ENCODE measurements around the gene RTN1.

RTN1 gene

GRCh38 chr14:59811073-59811472 lies 59.5 kb downstream of the RTN1 start:
- DNase-seq (ENCODE audit: insufficient read length, low spot score) (no peak), FAIRE-seq (no peak)

- DNase-seq (ENCODE audit: insufficient read length, low spot score) = no peak
- peak; percentile 78 for FAIRE-seq
Observed at GRCh38 chr14:59803052-59803540, 67.5 kb downstream of the RTN1 start.

DNA sequence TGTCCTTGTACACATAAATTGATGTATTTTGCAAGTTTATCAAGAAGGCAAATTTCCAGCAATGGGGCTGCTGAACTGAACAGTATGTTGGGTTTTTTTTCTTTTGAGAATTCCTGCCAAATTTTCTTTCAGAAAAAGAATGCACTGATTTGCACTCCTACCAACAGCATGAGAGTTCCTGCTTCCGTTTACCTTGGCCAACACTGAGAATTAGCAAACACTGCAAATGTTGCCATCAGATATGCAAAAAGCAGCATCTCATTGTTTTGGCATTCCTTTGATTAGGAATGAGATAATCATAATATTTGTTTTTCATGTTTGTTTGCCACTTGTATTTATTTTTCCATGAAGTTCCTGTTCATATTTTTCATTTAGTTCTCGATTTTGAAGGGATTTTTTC lies 82.4 kb downstream of the RTN1 start:
- DNase-seq (ENCODE audit: insufficient read length, low spot score) (no peak), FAIRE-seq (peak; percentile 40)

DNA sequence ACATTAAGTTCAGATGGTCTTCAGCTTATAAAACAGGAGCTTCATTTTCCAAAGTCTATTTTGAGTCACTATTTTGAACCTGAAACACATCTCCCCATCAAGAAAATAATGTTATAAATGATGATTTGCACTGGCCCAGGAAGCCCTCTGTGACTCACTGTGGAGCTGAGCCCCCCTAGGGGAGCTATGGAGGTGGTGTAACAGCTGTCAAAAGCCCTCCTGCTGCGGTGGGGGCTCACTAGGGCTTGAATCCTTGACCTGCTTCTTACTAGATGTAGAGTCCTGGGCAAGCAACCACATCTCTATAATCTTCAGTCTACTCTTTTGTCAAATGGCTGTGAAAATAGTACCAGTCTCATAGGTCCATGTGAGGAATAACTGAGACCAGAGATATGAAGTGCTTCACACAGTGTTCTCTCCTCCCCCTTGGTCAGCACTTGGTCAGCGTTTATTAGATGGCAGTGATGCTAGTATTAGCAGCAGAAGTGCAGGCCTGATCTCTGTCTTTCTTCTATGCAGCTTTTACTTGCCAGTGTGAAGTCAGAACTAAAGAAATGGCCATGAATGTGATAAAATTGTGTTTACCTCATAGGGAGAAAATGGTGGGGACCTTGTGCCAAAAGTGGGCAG lies 83.4 kb downstream of the RTN1 start:
- FAIRE-seq (no peak), DNase-seq (ENCODE audit: insufficient read length, low spot score) (no peak)

- no peak for DNase-seq (ENCODE audit: insufficient read length, low spot score)
- no peak for FAIRE-seq
Observed at GRCh38 chr14:59785629-59786028, 84.9 kb downstream of the RTN1 start.

GRCh38 chr14:59782760-59783159 lies 87.8 kb downstream of the RTN1 start:
- FAIRE-seq (peak; percentile 55), DNase-seq (ENCODE audit: insufficient read length, low spot score) (no peak)

- DNase-seq (ENCODE audit: insufficient read length, low spot score) (no peak), FAIRE-seq (peak; percentile 75)
Observed at GRCh38 chr14:59777006-59777579, 93.5 kb downstream of the RTN1 start.

GRCh38 chr14:59776468-59776867 lies 94.1 kb downstream of the RTN1 start:
- DNase-seq (ENCODE audit: insufficient read length, low spot score) = no peak
- no peak for FAIRE-seq

- DNase-seq (ENCODE audit: insufficient read length, low spot score) = no peak
- peak; percentile 62 for FAIRE-seq
Observed at GRCh38 chr14:59772233-59772632, 98.3 kb downstream of the RTN1 start.

- FAIRE-seq (no peak), DNase-seq (ENCODE audit: insufficient read length, low spot score) (no peak)
Observed at GRCh38 chr14:59771577-59771976, 99.0 kb downstream of the RTN1 start.

GRCh38 chr14:59769586-59769985 lies 101.0 kb downstream of the RTN1 start:
- DNase-seq (ENCODE audit: insufficient read length, low spot score) (no peak), FAIRE-seq (peak; percentile 97)

- DNase-seq (ENCODE audit: insufficient read length, low spot score) (no peak), FAIRE-seq (no peak)
Observed at GRCh38 chr14:59768855-59769375, 101.7 kb downstream of the RTN1 start.

- FAIRE-seq (peak; percentile 99), DNase-seq (ENCODE audit: insufficient read length, low spot score) (no peak)
Observed at GRCh38 chr14:59761851-59762250, 108.7 kb downstream of the RTN1 start.

- no peak for DNase-seq (ENCODE audit: insufficient read length, low spot score)
- no peak for FAIRE-seq
Observed at GRCh38 chr14:59755409-59756135, 115.0 kb downstream of the RTN1 start.

DNA sequence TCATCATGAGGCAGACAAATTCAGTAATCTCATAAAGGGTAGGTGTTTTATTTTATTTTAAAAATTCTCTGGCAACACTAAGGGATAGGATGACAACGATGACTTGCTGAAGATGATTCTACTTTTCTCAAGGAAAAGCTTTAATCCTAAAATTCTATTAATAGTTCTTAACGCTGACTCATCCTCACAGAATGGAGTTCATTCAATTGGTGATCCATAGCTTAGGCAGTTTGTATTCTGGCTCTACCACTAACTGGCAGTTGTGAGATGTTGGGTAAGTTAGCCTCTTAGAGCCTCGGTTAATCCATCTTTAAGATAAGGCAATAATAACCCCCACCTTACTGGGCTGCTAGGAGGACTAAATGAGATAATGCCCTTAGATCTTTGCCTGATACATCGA lies 116.3 kb downstream of the RTN1 start:
- FAIRE-seq (no peak), DNase-seq (ENCODE audit: insufficient read length, low spot score) (no peak)

GRCh38 chr14:59753512-59753911 lies 117.1 kb downstream of the RTN1 start:
- peak; percentile 87 for FAIRE-seq
- DNase-seq (ENCODE audit: insufficient read length, low spot score) = no peak

DNA sequence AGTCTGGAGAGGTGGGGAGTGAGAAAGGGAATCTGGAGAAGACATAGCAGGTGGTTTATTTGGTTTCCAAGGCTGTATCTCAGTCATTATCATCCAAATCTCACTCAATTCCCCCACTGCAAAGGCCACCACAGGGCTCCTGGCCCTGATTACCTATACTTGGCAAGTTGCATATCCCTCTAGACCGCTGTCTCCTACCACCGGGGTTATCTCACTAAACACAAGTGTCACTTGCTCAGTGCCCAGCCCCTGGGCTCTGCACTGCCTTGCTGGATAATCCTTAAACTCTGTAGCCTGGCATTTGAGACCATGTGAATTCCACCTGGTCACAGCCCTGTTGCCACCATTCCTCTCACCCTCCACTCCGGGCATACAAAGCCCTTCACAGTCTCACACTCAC lies 119.0 kb downstream of the RTN1 start:
- FAIRE-seq (peak; percentile 82), DNase-seq (ENCODE audit: insufficient read length, low spot score) (no peak)

DNA sequence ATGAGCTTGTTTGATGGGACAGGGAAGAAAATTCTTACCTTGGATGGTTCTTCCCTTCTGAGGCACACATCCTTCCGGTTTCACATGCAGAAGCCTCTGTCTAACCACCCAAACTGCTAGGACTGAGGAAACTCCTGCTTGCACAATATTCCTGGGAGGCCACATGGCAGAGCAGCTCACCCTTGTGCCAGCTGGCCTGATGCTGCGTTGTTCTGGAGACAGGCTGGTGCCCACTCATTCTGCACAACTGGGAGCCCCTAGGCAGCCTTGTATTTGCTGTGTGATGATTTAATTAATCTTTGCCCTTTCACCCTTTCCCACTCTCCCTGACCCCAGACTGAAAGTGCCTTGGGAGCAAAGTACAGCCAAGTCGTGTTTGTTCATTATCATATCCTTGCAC lies 130.8 kb downstream of the RTN1 start:
- no peak for DNase-seq (ENCODE audit: insufficient read length, low spot score)
- peak; percentile 81 for FAIRE-seq

GRCh38 chr14:59728304-59728703 lies 142.3 kb downstream of the RTN1 start:
- FAIRE-seq = peak; percentile 28
- DNase-seq (ENCODE audit: insufficient read length, low spot score) = no peak

DNA sequence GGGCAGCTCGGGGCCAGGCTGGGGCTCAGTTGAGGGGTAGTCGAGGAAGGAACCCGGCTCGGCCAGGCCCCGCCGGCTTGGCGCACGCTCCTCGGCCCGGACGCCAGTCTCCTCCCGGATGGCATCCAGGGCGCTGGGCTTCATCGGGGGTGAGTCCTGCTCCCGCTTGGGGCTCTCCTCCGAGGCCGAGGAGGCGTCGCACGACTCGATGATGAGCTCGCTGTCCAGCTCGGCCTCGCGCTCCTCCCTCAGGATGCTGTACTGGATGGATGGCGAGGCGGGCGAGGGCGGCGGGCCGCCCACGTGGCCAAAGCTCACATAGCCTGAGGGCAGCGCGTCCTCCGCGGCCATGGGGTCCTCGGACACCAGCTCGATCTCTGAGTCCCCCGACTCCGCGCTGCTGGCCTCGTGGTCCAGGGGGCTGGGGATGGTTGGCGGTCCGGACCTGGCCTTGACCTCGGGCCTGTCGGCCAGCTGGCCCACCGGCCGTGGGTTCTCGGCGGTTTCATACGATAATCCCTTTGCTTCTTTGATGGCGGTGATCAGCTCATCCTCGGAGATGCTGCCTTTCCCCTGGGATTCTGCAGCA lies 143.4 kb downstream of the RTN1 start:
- no peak for DNase-seq (ENCODE audit: insufficient read length, low spot score)
- peak; percentile 95 for FAIRE-seq

DNA sequence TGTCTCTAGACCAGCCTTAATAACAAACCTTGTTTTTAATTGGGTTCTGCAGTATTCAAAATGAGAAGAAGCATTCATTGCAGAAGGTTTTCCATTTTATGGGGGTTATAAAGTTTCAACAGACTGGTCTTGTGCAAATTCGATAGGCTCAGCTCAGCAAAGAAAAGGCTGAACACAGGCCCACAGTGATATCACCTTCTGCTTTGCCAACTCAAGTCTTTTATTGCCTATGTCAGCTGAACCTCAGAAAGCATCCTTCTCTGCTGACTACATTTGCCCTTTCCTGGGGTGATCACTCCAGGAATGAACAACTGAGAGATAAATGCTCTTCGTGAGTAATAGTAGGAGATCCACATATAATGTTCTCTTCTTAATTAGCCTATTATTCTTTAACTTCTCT lies 159.5 kb downstream of the RTN1 start:
- no peak for DNase-seq (ENCODE audit: insufficient read length, low spot score)
- peak; percentile 4 for FAIRE-seq

Measured in HTR-8/SVneo (cell line).